ENCODE data around the gene ABHD2.
"Not testable (repeated sequence)": the region's sequence is repeated elsewhere in the genome, so short reads cannot be mapped to it uniquely, and the experiment has no call there.

ABHD2 gene

GRCh38 chr15:89116404-89116803 is 28.1 kb downstream of the ABHD2 start:
- Histone ChIP-seq H3K36me3 (peaks cover 28% of the 10 kb centered on the region), H3K27ac (peak overlapping the region; percentile 32), H3K9me3 (ENCODE audit: severe bottlenecking) (no peaks in the 10 kb centered on the region), H3K4me3 (ENCODE audit: low read depth, low read length) (no peak overlapping the region), H3K27me3 (ENCODE audit: insufficient read depth, low read depth, severe bottlenecking) (no peaks in the 10 kb centered on the region)
- TF ChIP-seq CTCF (IDR thresholded peaks at IDR 0.05; ENCODE audit: low read depth, low read length), result no peak
- no peak for DNase-seq

- Histone ChIP-seq H3K27me3 (ENCODE audit: insufficient read depth, low read depth, severe bottlenecking) (no peaks in the 10 kb centered on the region), H3K9me3 (ENCODE audit: severe bottlenecking) (no peaks in the 10 kb centered on the region), H3K27ac (no peak overlapping the region), H3K36me3 (peaks cover 35% of the 10 kb centered on the region), H3K4me3 (ENCODE audit: low read depth, low read length) (no peak overlapping the region)
- no peak for TF ChIP-seq CTCF (IDR thresholded peaks at IDR 0.05; ENCODE audit: low read depth, low read length)
- no peak for DNase-seq
These were observed 29.5 kb downstream of the ABHD2 start for GRCh38 chr15:89117790-89118189.

GRCh38 chr15:89118481-89118989 is 30.3 kb downstream of the ABHD2 start:
- DNase-seq, result no peak
- no peak for TF ChIP-seq CTCF (IDR thresholded peaks at IDR 0.05; ENCODE audit: low read depth, low read length)
- Histone ChIP-seq H3K27me3 (ENCODE audit: insufficient read depth, low read depth, severe bottlenecking) (no peaks in the 10 kb centered on the region), H3K27ac (no peak overlapping the region), H3K9me3 (ENCODE audit: severe bottlenecking) (no peaks in the 10 kb centered on the region), H3K4me3 (ENCODE audit: low read depth, low read length) (no peak overlapping the region), H3K36me3 (peaks cover 39% of the 10 kb centered on the region)

- H3K9me3 ChIP-seq (ENCODE audit: severe bottlenecking), result no peaks in the 10 kb centered on the region
- no peak overlapping the region for H3K27ac ChIP-seq
- DNase-seq, result no peak
- H3K27me3 ChIP-seq (ENCODE audit: insufficient read depth, low read depth, severe bottlenecking), result no peaks in the 10 kb centered on the region
- H3K4me3 ChIP-seq (ENCODE audit: low read depth, low read length), result no peak overlapping the region
- peaks cover 39% of the 10 kb centered on the region for H3K36me3 ChIP-seq
- no peak for TF ChIP-seq CTCF (IDR thresholded peaks at IDR 0.05; ENCODE audit: low read depth, low read length)
These were observed 31.5 kb downstream of the ABHD2 start for GRCh38 chr15:89119489-89120478.

GRCh38 chr15:89120479-89121000 is 32.3 kb downstream of the ABHD2 start:
- peaks cover 39% of the 10 kb centered on the region for H3K36me3 ChIP-seq
- H3K27me3 ChIP-seq (ENCODE audit: insufficient read depth, low read depth, severe bottlenecking); H3K27ac ChIP-seq; H3K4me3 ChIP-seq (ENCODE audit: low read depth, low read length); H3K9me3 ChIP-seq (ENCODE audit: severe bottlenecking); DNase-seq: not testable (repeated sequence)

- H3K27me3 ChIP-seq (ENCODE audit: insufficient read depth, low read depth, severe bottlenecking), result no peaks in the 10 kb centered on the region
- no peak overlapping the region for H3K4me3 ChIP-seq (ENCODE audit: low read depth, low read length)
- TF ChIP-seq CTCF (IDR thresholded peaks at IDR 0.05; ENCODE audit: low read depth, low read length), result no peak
- H3K9me3 ChIP-seq (ENCODE audit: severe bottlenecking), result no peaks in the 10 kb centered on the region
- no peak overlapping the region for H3K27ac ChIP-seq
- no peak for DNase-seq
- peaks cover 43% of the 10 kb centered on the region for H3K36me3 ChIP-seq
These were observed 33.2 kb downstream of the ABHD2 start for GRCh38 chr15:89121414-89121813.
